Sigmoid colon (tissue), 7 donors: ENCODE results near the gene ELP4. TPM values are rescaled to one million over a fixed set of nuclear protein-coding genes. Genes with fewer than 3 reads are reported as not detected.
"Not testable (repeated sequence)": the region's sequence is repeated elsewhere in the genome, so short reads cannot be mapped to it uniquely, and the experiment has no call there.

Experiments
- DNase-seq: peaks from one replicate; pipeline ENCODE4 v3.0.0-alpha.2; 2019
- H3K27ac ChIP-seq, 4 donors: fragments of 200-600 bp; sonication (generic); one replicate each; pipeline ENCODE4 v1.5.1; 2016 to 2019; ENCODE audit warnings: mild to moderate bottlenecking in 1 of 4
- H3K27me3 ChIP-seq, 3 donors: fragments of 200-600 bp; sonication (generic); one replicate each; pipeline ENCODE4 v1.5.1; 2019; ENCODE audit warnings: mild to moderate bottlenecking in 1 of 3
- H3K36me3 ChIP-seq, 4 donors: fragments of 200-600 bp; sonication (generic); one replicate each; pipeline ENCODE4 v1.5.1; 2016 to 2019
- H3K4me1 ChIP-seq, 4 donors: fragments of 200-600 bp; sonication (generic); one replicate each; pipeline ENCODE4 v1.5.1; 2017 to 2019
- H3K4me3 ChIP-seq, 4 donors: fragments of 200-600 bp; sonication (generic); one replicate each; pipeline ENCODE4 v1.5.1; 2017 to 2019; ENCODE audit warnings: mild to moderate bottlenecking in 2 of 4, moderate library complexity in 1 of 4
- H3K9me3 ChIP-seq, 4 donors: fragments of 200-600 bp in 3 of 4; sonication (generic) in 3 of 4; one replicate each; pipeline versions ENCODE4 v1.5.1 to v1.6.1; 2013 to 2019
- EP300 ChIP-seq, 4 donors: sonication (generic); formaldehyde crosslinking; IDR thresholded peaks; one replicate each; pipeline ENCODE4 v1.6.1; 2017; ENCODE audit warnings: antibody characterized with exemption in 4 of 4
- POLR2A ChIP-seq, 2 donors: fragments of 450-650 bp; IDR thresholded peaks; one replicate each; pipeline ENCODE4 v1.6.1; 2016; ENCODE audit warnings: antibody characterized with exemption in 2 of 2, mild to moderate bottlenecking in 2 of 2, moderate library complexity in 2 of 2
- POLR2AphosphoS5 ChIP-seq, 4 donors: sonication (generic); formaldehyde crosslinking; IDR thresholded peaks; one replicate each; pipeline ENCODE4 v1.6.1; 2017; ENCODE audit warnings: antibody characterized with exemption in 4 of 4
- WGBS, 2 donors: extraction: QIAGEN DNeasy Blood & Tissue Kit; methylation state at CpG; one replicate each; pipeline ENCODE4 v1.1.7; 2013; 5-methylcytosine and 5-hydroxymethylcytosine counted together
- intact Hi-C: fragments of 100-400 bp; cut with DNase I; formaldehyde crosslinking; loops from one replicate; pipeline ENCODE4 v1.15.1; 2023
- polyA plus RNA-seq, 3 donors: library from polyadenylated mRNA; stranded (reverse); fragments of 200-250 nt; gene quantifications; one replicate each; pipeline ENCODE4 v1.2.3, GENCODE V29; 2013
- total RNA-seq, 4 donors: library from RNA; depleted of rRNA; stranded (reverse); fragments of >200 nt; gene quantifications; one replicate each; pipeline ENCODE4 v1.1.0, GENCODE V29; 2016
- TF ChIP-seq, protein P1 (sequence below), 4 experiments: fragments of 450-650 bp in 3 of 4; fragments of 200-600 bp in 1 of 4; IDR thresholded peaks; one replicate each; pipeline ENCODE4 v1.5.1; 2016 to 2019; ENCODE audit warnings: antibody characterized with exemption in 4 of 4, mild to moderate bottlenecking in 3 of 4, moderate library complexity in 2 of 4
- donor health status: healthy with polysubstance abuse.
- donor health status: Bipolar disorder and iron deficiency.
- donor health status: healthy.

The ELP4 gene
- total and polyA plus RNA-seq, 7 donors = 9.0 to 32.7 (median 18.5) TPM

- H3K27me3 ChIP-seq = no peaks in the 10 kb centered on the region
- TF ChIP-seq, protein P1, sequence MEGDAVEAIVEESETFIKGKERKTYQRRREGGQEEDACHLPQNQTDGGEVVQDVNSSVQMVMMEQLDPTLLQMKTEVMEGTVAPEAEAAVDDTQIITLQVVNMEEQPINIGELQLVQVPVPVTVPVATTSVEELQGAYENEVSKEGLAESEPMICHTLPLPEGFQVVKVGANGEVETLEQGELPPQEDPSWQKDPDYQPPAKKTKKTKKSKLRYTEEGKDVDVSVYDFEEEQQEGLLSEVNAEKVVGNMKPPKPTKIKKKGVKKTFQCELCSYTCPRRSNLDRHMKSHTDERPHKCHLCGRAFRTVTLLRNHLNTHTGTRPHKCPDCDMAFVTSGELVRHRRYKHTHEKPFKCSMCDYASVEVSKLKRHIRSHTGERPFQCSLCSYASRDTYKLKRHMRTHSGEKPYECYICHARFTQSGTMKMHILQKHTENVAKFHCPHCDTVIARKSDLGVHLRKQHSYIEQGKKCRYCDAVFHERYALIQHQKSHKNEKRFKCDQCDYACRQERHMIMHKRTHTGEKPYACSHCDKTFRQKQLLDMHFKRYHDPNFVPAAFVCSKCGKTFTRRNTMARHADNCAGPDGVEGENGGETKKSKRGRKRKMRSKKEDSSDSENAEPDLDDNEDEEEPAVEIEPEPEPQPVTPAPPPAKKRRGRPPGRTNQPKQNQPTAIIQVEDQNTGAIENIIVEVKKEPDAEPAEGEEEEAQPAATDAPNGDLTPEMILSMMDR (IDR thresholded peaks at IDR 0.05) = no peak
- TF ChIP-seq POLR2A (IDR thresholded peaks at IDR 0.05) (no peak), EP300 (IDR thresholded peaks at IDR 0.05) (no peak), POLR2AphosphoS5 (IDR thresholded peaks at IDR 0.05) (no peak)
- intact Hi-C loops = no loop called here
- H3K9me3 ChIP-seq = no peaks in the 10 kb centered on the region
- H3K36me3 ChIP-seq = no peaks in the 10 kb centered on the region
- H3K4me3 ChIP-seq = no peak overlapping the region
- no peak for DNase-seq
- H3K4me1 ChIP-seq = peaks cover 0 to 13% (median 10%) of the 10 kb centered on the region in 4 donors
- WGBS, 2 donors = 95% methylated on average over 1 of the region's 1 CpG
- no peak overlapping the region for H3K27ac ChIP-seq
Observed at GRCh38 chr11:31560842-31561476, 51.4 kb downstream of the ELP4 start.

DNA sequence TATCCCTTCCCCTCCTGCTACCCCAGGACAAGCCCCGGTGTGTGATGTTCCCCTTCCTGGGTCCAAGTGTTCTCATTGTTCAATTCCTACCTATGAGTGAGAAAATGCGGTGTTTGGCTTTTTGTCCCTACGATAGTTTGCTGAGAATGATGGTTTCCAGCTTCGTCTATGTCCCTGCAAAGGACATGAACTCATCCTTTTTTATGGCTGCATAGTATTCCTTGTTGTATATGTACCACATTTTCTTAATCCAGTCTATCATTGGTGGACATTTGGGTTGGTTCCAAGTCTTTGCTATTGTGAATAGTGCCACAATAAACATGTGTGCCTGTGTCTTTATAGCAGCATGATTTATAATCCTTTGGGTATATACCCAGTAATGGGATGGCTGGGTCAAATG, 55.0 kb downstream of the ELP4 start:
- H3K36me3 ChIP-seq, H3K4me1 ChIP-seq, intact Hi-C loops, H3K4me3 ChIP-seq, H3K27ac ChIP-seq, DNase-seq, H3K27me3 ChIP-seq, H3K9me3 ChIP-seq: not testable (repeated sequence)
- WGBS, 2 donors = 95 to 97% methylated on average over 4 of the region's 4 CpGs

DNA sequence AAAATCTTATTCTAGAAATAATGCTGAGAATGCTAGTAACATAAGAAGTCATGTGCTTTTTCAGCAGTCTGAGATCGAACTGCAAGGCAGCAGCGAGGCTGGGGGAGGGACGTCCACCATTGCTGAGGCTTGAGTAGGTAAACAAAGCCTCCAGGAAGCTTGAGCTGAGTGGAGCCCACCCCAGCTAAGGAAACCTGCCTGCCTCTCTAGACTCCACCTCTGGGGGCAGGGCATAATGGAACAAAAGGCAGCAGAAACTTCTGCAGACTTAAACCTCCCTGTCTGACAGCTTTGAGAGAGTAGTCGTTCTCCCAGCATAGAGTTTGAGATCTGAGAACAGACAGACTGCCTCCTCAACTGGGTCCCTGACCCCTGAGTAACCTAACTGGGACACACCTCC, 64.6 kb downstream of the ELP4 start:
- intact Hi-C loops, H3K36me3 ChIP-seq, H3K27me3 ChIP-seq, H3K4me3 ChIP-seq, H3K9me3 ChIP-seq, H3K4me1 ChIP-seq, H3K27ac ChIP-seq, DNase-seq: not testable (repeated sequence)
- WGBS, 2 donors = 93 to 96% methylated on average over 4 of the region's 4 CpGs

GRCh38 chr11:31575764-31576163, 66.2 kb downstream of the ELP4 start:
- H3K27me3 ChIP-seq, H3K36me3 ChIP-seq, intact Hi-C loops, H3K9me3 ChIP-seq, DNase-seq, H3K4me1 ChIP-seq, H3K4me3 ChIP-seq, H3K27ac ChIP-seq: not testable (repeated sequence)
- WGBS, 2 donors = 95 to 97% methylated on average over 3 of the region's 3 CpGs

DNA sequence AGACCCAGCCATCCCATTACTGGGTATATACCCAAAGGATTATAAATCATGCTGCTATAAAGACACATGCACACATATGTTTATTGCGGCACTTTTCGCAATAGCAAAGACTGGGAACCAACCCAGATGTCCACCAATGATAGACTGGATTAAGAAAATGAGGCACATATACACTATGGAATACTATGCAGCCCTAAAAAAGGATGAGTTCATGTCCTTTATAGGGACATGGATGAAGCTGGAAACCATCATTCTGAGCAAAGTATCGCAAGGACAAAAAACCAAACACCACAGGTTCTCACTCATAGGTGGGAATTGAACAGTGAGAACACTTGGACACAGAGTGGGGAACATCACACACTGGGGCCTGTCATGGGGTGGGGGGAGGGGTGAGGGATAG, 69.8 kb downstream of the ELP4 start:
- 98% methylated on average over 3 of the region's 3 CpGs for WGBS, 2 donors
- H3K27me3 ChIP-seq, H3K9me3 ChIP-seq, H3K4me1 ChIP-seq, intact Hi-C loops, H3K4me3 ChIP-seq, DNase-seq, H3K27ac ChIP-seq, H3K36me3 ChIP-seq: not testable (repeated sequence)

DNA sequence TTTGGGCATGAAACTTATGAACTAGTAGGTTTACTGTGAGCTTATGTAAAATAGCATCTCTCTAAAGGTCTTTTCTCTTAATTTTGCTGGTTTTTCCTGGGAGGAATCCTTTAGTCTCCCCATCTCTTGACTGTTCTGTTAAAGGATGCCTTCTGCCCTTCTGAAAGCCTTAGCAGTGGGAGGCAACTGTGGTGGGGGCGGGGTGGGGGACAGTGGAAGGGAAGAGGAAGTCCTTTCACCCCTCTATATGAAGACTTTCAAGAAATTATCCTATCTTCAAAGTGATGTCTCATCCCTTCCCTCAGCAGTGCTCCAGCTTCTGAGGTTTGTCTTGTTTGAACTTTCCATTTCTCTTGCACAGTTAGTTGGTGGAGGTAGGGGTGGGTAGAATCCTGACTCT, 73.1 kb downstream of the ELP4 start:
- Histone ChIP-seq H3K4me1 (no peaks in the 10 kb centered on the region), H3K27me3 (no peaks in the 10 kb centered on the region), H3K36me3 (no peaks in the 10 kb centered on the region), H3K27ac (no peak overlapping the region), H3K9me3 (no peaks in the 10 kb centered on the region), H3K4me3 (no peak overlapping the region)
- WGBS, 2 donors = 74 to 86% methylated on average over 1 of the region's 1 CpG
- intact Hi-C loops = no loop called here
- no peak for TF ChIP-seq EP300 (IDR thresholded peaks at IDR 0.05)
- no peak for DNase-seq

DNA sequence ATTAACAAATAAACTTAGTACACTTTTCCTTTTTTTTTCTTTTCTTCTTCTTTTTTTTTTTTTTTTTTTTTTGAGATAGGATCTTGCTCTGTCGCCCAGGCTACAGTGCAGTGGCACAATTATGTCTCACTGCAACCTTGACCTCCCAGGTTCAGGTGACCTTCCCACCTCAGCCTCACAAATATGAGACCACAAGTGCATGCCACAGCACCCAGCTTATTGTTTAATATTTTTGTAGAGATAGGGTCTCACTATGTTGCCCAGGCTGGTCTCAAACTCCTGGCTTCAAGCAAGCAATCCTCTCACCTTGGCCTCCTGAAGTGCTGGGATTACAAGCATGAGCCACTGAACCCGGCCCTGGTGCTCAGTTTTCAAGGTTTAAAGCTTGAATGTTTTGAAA, 88.9 kb downstream of the ELP4 start:
- 90% methylated on average over 2 of the region's 2 CpGs for WGBS, 2 donors
- peaks cover 0 to 9% (median 2%) of the 10 kb centered on the region in 4 donors for H3K36me3 ChIP-seq
- no peaks in the 10 kb centered on the region for H3K9me3 ChIP-seq
- no peak overlapping the region for H3K27ac ChIP-seq
- TF ChIP-seq EP300 (IDR thresholded peaks at IDR 0.05) (no peak), POLR2A (IDR thresholded peaks at IDR 0.05) (no peak), POLR2AphosphoS5 (IDR thresholded peaks at IDR 0.05) (no peak)
- TF ChIP-seq, protein P1 (IDR thresholded peaks at IDR 0.05) = no peak
- H3K27me3 ChIP-seq = no peaks in the 10 kb centered on the region
- DNase-seq = no peak
- intact Hi-C loops = no loop called here
- no peaks in the 10 kb centered on the region for H3K4me1 ChIP-seq
- no peak overlapping the region for H3K4me3 ChIP-seq
